K562 (cell line): ENCODE results near the gene CCDC90B.

ENCODE experiments used
- GABPB1 ChIP-seq: sonication (generic); formaldehyde crosslinking; IDR thresholded peaks from 2 replicates; pipeline ENCODE4 v1.8.0; 2022; ENCODE audit warnings: mild to moderate bottlenecking, missing genetic modification reagents
- SMARCE1 ChIP-seq: fragments of 450-650 bp; IDR thresholded peaks from 2 replicates; pipeline ENCODE4 v1.7.1; 2016; ENCODE audit warnings: mild to moderate bottlenecking
- TAF1 ChIP-seq: IDR thresholded peaks from 2 replicates; pipeline ENCODE4 v1.6.1; 2011; ENCODE audit warnings: mild to moderate bottlenecking, low read length, moderate library complexity; ENCODE audit not compliant: insufficient read depth, control insufficient read depth, severe bottlenecking; ENCODE audit errors: extremely low read depth
- ZKSCAN3 ChIP-seq: fragments of 250-450 bp; sonication (Bioruptor Pico); IDR thresholded peaks from 2 replicates; pipeline ENCODE4 v1.4.0; 2020

GRCh38 chr11:83306200-83307080 lies 20.3 kb upstream of the CCDC90B start:
- TF ChIP-seq GABPB1 (CRISPR knock-in tag): no peak
- TF ChIP-seq ZKSCAN3 (CRISPR knock-in tag): no peak
- TF ChIP-seq SMARCE1: no peak
- TF ChIP-seq TAF1: no peak
